Measurements from ENCODE around the gene ASPHD1.

The ASPHD1 gene

GRCh38 chr16:29921034-29921385 is 20.7 kb downstream of the ASPHD1 start:
- no peak overlapping the region for H3K27ac ChIP-seq (ENCODE audit: low read length)
- TF ChIP-seq EZH2 (IDR thresholded peaks at IDR 0.05; ENCODE audit: borderline replicate concordance, low read depth, low read length, severe bottlenecking) (no peak), CTCF (IDR thresholded peaks at IDR 0.05; ENCODE audit: borderline replicate concordance, extremely low read depth, low read length, poor library complexity, severe bottlenecking) (no peak)
- H2AFZ ChIP-seq (ENCODE audit: low read depth, low read length), result no peak overlapping the region
- peaks cover 42% of the 10 kb centered on the region for H3K79me2 ChIP-seq (ENCODE audit: insufficient read depth, low read length)
- H3K36me3 ChIP-seq (ENCODE audit: insufficient read depth, low read length), result peaks cover 55% of the 10 kb centered on the region
- peaks cover 19% of the 10 kb centered on the region for H3K4me1 ChIP-seq (ENCODE audit: insufficient read depth, low read length)
- peaks cover 20% of the 10 kb centered on the region for H4K20me1 ChIP-seq (ENCODE audit: insufficient read depth, low read length)
- no peak for ATAC-seq (ENCODE audit: insufficient read depth, low read depth)
- no peaks in the 10 kb centered on the region for H3K27me3 ChIP-seq (ENCODE audit: insufficient read depth, low read length, poor library complexity)
- no peaks in the 10 kb centered on the region for H3K9me3 ChIP-seq (ENCODE audit: insufficient read depth, low read length, severe bottlenecking)
- H3K4me3 ChIP-seq (ENCODE audit: low read depth in 1 of 2, low read length in 2 of 2), result no peak overlapping the region
- no peak for DNase-seq
- H3K4me2 ChIP-seq (ENCODE audit: insufficient read depth, low read length), result no peak overlapping the region; the same call in 1 of the 2 replicates
- no peak overlapping the region for H3K9ac ChIP-seq (ENCODE audit: low read depth, low read length)

- H3K27me3 ChIP-seq (ENCODE audit: insufficient read depth, low read length, poor library complexity), result no peaks in the 10 kb centered on the region
- DNase-seq (no peak), ATAC-seq (ENCODE audit: insufficient read depth, low read depth) (no peak)
- no peak overlapping the region for H2AFZ ChIP-seq (ENCODE audit: low read depth, low read length)
- no peak for TF ChIP-seq CTCF (IDR thresholded peaks at IDR 0.05; ENCODE audit: borderline replicate concordance, extremely low read depth, low read length, poor library complexity, severe bottlenecking)
- TF ChIP-seq EZH2 (IDR thresholded peaks at IDR 0.05; ENCODE audit: borderline replicate concordance, low read depth, low read length, severe bottlenecking), result no peak
- peaks cover 31% of the 10 kb centered on the region for H3K4me1 ChIP-seq (ENCODE audit: insufficient read depth, low read length)
- H3K36me3 ChIP-seq (ENCODE audit: insufficient read depth, low read length), result peaks cover 49% of the 10 kb centered on the region
- no peak overlapping the region for H3K4me2 ChIP-seq (ENCODE audit: insufficient read depth, low read length)
- H3K4me3 ChIP-seq (ENCODE audit: low read depth in 1 of 2, low read length in 2 of 2), result no peak overlapping the region
- H3K9me3 ChIP-seq (ENCODE audit: insufficient read depth, low read length, severe bottlenecking), result no peaks in the 10 kb centered on the region
- H3K27ac ChIP-seq (ENCODE audit: low read length), result no peak overlapping the region
- peaks cover 17% of the 10 kb centered on the region for H4K20me1 ChIP-seq (ENCODE audit: insufficient read depth, low read length)
- peaks cover 48% of the 10 kb centered on the region for H3K79me2 ChIP-seq (ENCODE audit: insufficient read depth, low read length)
- no peak overlapping the region for H3K9ac ChIP-seq (ENCODE audit: low read depth, low read length)
These were observed 22.0 kb downstream of the ASPHD1 start for GRCh38 chr16:29922326-29922725.

GRCh38 chr16:29922986-29923501 is 22.8 kb downstream of the ASPHD1 start:
- Histone ChIP-seq H2AFZ (ENCODE audit: low read depth, low read length) (no peak overlapping the region), H4K20me1 (ENCODE audit: insufficient read depth, low read length) (peaks cover 17% of the 10 kb centered on the region), H3K36me3 (ENCODE audit: insufficient read depth, low read length) (peaks cover 42% of the 10 kb centered on the region), H3K27ac (ENCODE audit: low read length) (no peak overlapping the region), H3K79me2 (ENCODE audit: insufficient read depth, low read length) (peaks cover 48% of the 10 kb centered on the region), H3K4me1 (ENCODE audit: insufficient read depth, low read length) (peaks cover 33% of the 10 kb centered on the region), H3K9me3 (ENCODE audit: insufficient read depth, low read length, severe bottlenecking) (no peaks in the 10 kb centered on the region), H3K27me3 (ENCODE audit: insufficient read depth, low read length, poor library complexity) (no peaks in the 10 kb centered on the region), H3K9ac (ENCODE audit: low read depth, low read length) (no peak overlapping the region), H3K4me2 (ENCODE audit: insufficient read depth, low read length) (no peak overlapping the region), H3K4me3 (ENCODE audit: low read depth in 1 of 2, low read length in 2 of 2) (no peak overlapping the region)
- ATAC-seq (ENCODE audit: insufficient read depth, low read depth), result no peak
- DNase-seq, result no peak
- TF ChIP-seq EZH2 (IDR thresholded peaks at IDR 0.05; ENCODE audit: borderline replicate concordance, low read depth, low read length, severe bottlenecking), result no peak
- TF ChIP-seq CTCF (IDR thresholded peaks at IDR 0.05; ENCODE audit: borderline replicate concordance, extremely low read depth, low read length, poor library complexity, severe bottlenecking), result no peak
